Hepatocyte (in vitro differentiated cells): ENCODE measurements around the gene RAB39B.
"Not testable (repeated sequence)": the region's sequence is repeated elsewhere in the genome, so short reads cannot be mapped to it uniquely, and the experiment has no call there.

Source experiments
- EZH2 ChIP-seq: fragments of 200-600 bp; sonication (generic); IDR thresholded peaks from 2 replicates; pipeline ENCODE4 v1.6.1; 2016; ENCODE audit warnings: antibody characterized with exemption, mild to moderate bottlenecking, borderline replicate concordance
- TF ChIP-seq, protein P1 (sequence below): fragments of 200-600 bp; sonication (generic); IDR thresholded peaks from 2 replicates; pipeline ENCODE4 v1.5.1; 2016; ENCODE audit warnings: antibody characterized with exemption, mild to moderate bottlenecking; ENCODE audit not compliant: poor library complexity

DNA sequence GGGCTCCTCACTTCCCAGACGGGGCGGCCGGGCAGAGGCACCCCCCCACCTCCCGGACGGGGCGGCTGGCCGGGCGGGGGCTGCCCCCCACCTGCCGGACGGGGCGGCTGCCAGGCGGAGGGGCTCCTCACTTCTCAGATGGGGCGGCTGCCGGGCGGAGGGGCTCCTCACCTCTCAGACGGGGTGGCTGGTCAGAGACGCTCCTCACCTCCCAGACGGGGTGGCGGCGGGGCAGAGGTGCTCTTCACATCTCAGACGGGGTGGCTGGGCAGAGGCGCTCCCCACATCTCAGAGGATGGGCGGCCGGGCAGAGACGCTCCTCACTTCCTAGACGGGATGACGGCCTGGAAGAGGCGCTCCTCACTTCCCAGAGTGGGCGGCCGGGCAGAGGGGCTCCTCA is 40.5 kb downstream of the RAB39B start:
- TF ChIP-seq, protein P1, sequence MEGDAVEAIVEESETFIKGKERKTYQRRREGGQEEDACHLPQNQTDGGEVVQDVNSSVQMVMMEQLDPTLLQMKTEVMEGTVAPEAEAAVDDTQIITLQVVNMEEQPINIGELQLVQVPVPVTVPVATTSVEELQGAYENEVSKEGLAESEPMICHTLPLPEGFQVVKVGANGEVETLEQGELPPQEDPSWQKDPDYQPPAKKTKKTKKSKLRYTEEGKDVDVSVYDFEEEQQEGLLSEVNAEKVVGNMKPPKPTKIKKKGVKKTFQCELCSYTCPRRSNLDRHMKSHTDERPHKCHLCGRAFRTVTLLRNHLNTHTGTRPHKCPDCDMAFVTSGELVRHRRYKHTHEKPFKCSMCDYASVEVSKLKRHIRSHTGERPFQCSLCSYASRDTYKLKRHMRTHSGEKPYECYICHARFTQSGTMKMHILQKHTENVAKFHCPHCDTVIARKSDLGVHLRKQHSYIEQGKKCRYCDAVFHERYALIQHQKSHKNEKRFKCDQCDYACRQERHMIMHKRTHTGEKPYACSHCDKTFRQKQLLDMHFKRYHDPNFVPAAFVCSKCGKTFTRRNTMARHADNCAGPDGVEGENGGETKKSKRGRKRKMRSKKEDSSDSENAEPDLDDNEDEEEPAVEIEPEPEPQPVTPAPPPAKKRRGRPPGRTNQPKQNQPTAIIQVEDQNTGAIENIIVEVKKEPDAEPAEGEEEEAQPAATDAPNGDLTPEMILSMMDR = not testable (repeated sequence)
- TF ChIP-seq EZH2 = not testable (repeated sequence)
